Measurements from ENCODE around the gene CEP72. TPM values are rescaled to one million over a fixed set of nuclear protein-coding genes. Genes with fewer than 3 reads are reported as not detected.
A peak's percentile ranks its signal among the peaks of the same experiment; 100 is the strongest.
"Not testable (repeated sequence)": the region's sequence is repeated elsewhere in the genome, so short reads cannot be mapped to it uniquely, and the experiment has no call there.

Gene CEP72
- total RNA-seq, 1 experiment from 2014 or later = 24.8 TPM

DNA sequence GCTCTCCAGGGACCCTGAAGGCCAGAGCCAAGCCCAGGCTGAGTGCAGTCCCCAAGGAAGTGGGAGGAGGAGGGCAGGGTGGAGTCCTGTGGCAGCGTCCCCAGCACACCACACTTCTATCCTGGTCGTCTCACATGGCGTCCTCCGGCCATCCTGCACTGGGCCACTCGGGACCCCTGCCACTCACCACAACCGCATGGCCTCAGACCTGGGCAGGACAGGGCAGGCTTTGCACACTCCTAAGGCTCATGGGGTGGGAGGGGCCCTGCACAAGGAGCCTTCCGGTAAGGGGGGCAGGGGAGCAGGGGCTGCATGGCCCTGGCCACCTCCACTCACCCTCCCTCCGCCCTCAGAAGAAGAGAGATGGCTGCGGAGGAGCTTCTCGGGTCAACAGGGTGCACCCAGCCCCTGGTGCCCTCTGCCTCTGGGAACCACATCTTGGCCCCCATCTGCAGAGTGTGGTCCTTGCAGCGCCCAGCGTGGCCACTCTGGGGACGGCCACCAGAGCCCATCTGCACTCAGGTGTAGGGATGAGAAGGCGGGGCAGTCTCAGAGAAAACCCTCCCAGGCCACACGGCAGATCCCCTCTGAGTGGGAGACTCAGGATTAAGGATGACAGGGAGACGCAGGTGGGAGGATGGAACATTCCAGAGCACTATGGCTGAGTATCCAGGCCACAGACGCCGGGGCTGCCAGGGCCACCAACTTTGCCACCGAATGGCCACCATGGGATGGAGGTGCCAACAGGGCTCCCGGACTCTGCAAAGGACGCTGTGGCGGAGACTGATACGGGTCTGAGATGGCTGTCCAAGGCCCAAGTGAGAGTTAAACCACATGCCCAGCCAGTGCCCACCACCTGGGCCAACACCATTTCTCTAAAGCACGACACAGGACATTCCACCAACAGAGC, 73.4 kb downstream of the CEP72 start:
- H3K4me2 ChIP-seq (ENCODE audit: insufficient read depth, insufficient read length, low read length) = no peak overlapping the region
- no peak overlapping the region for H3K27ac Mint-ChIP-seq
- H3K9me3 Mint-ChIP-seq = no peaks in the 10 kb centered on the region
- H3K56ac ChIP-seq (ENCODE audit: insufficient read length, low read depth, low read length) = no peak overlapping the region
- H3K4me3 Mint-ChIP-seq = no peak overlapping the region
- H4K8ac ChIP-seq (replicated peaks; ENCODE audit: insufficient read length, low read depth, low read length) = no peak overlapping the region
- no peaks in the 10 kb centered on the region for H3K36me3 Mint-ChIP-seq (ENCODE audit: insufficient read depth in 1 of 3, low read depth in 3 of 3)
- H3K4me1 Mint-ChIP-seq = no peaks in the 10 kb centered on the region
- no peak overlapping the region for H2BK120ac ChIP-seq (ENCODE audit: low read depth, low read length, poor library complexity, severe bottlenecking)
- no peak overlapping the region for H2BK15ac ChIP-seq (ENCODE audit: low read depth, low read length)
- DNase-seq = peak; percentile 22
- H3K27ac ChIP-seq (ENCODE audit: insufficient read length, low read depth, low read length) = no peak overlapping the region
- H3K23me2 ChIP-seq (ENCODE audit: insufficient read length, low read depth, low read length, poor library complexity, severe bottlenecking) = no peaks in the 10 kb centered on the region
- H4K20me1 ChIP-seq (ENCODE audit: control insufficient read depth, insufficient read depth, insufficient read length) = no peaks in the 10 kb centered on the region
- no peak overlapping the region for H3K9ac ChIP-seq (ENCODE audit: extremely low read depth, insufficient read length, low read length)
- peak overlapping the region; percentile 56; the same call in 1 of the 2 replicates for H3K14ac ChIP-seq (ENCODE audit: insufficient read depth, low read length)
- H2AK5ac ChIP-seq (ENCODE audit: insufficient read length, low read length) = no peak overlapping the region
- H3K23ac ChIP-seq (ENCODE audit: insufficient read length, low read depth, low read length) = no peak overlapping the region
- H3K79me1 ChIP-seq (ENCODE audit: insufficient read depth, low read depth, low read length, poor library complexity, severe bottlenecking) = no peaks in the 10 kb centered on the region
- WGBS (ENCODE audit: extremely low coverage, insufficient read length, low lambda C conversion rate) = no CpG with 5 or more reads among the region's 24 CpGs
- H2BK12ac ChIP-seq (ENCODE audit: insufficient read length, low read depth, low read length) = no peak overlapping the region
- H3K27me3 ChIP-seq (ENCODE audit: insufficient read depth, low read length) = no peaks in the 10 kb centered on the region
- no peaks in the 10 kb centered on the region for H3K9me3 ChIP-seq (ENCODE audit: control insufficient read depth, low read depth, low read length)
- H2BK5ac ChIP-seq (ENCODE audit: insufficient read length, low read length) = no peak overlapping the region
- no peak overlapping the region for H2BK20ac ChIP-seq (ENCODE audit: low read depth, low read length, poor library complexity, severe bottlenecking)
- no peak overlapping the region for H4K91ac ChIP-seq (ENCODE audit: insufficient read length, low read depth, low read length)
- H3K4ac ChIP-seq (ENCODE audit: low read depth, low read length) = no peak overlapping the region
- no peak overlapping the region for H2AFZ ChIP-seq (ENCODE audit: low read length)
- no peak overlapping the region for H4K5ac ChIP-seq (ENCODE audit: insufficient read length, low read depth, low read length)
- no peak for TF ChIP-seq CTCF (conservative IDR thresholded peaks at IDR 0.05)
- H3K27me3 Mint-ChIP-seq (ENCODE audit: low read depth) = peaks cover 41% of the 10 kb centered on the region
- H3K4me1 ChIP-seq (ENCODE audit: insufficient read depth, low read length) = no peaks in the 10 kb centered on the region
- H3K79me2 ChIP-seq (ENCODE audit: insufficient read depth, low read length) = no peaks in the 10 kb centered on the region
- H3K18ac ChIP-seq (ENCODE audit: insufficient read length, low read depth, low read length) = no peak overlapping the region
- H3T11ph ChIP-seq (ENCODE audit: low read length) = no peak overlapping the region

DNA sequence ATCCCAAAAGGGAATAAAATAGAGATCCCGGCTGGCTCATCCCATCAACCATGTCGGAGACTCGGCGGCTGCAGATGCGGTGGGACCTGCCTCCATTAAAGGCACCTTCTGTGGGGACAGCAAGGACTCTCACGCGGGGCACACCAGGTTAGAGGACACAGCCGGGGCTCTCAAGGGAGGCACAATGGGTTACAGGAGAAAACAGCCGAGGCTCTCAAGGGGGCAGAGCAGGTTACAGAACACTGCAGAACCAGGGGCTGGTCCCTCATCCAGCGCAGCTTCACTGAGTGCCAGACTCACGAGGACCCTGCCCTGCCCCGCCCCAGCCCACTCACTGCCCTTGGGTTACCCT, 74.0 kb downstream of the CEP72 start:
- H3K79me1 ChIP-seq (ENCODE audit: insufficient read depth, low read depth, low read length, poor library complexity, severe bottlenecking); H3K4me2 ChIP-seq (ENCODE audit: insufficient read depth, insufficient read length, low read length); H2BK12ac ChIP-seq (ENCODE audit: insufficient read length, low read depth, low read length); H3K23ac ChIP-seq (ENCODE audit: insufficient read length, low read depth, low read length); H3K4ac ChIP-seq (ENCODE audit: low read depth, low read length); H2BK5ac ChIP-seq (ENCODE audit: insufficient read length, low read length); H2AK5ac ChIP-seq (ENCODE audit: insufficient read length, low read length); H3K27ac ChIP-seq (ENCODE audit: insufficient read length, low read depth, low read length); H4K5ac ChIP-seq (ENCODE audit: insufficient read length, low read depth, low read length); H3K36me3 Mint-ChIP-seq (ENCODE audit: insufficient read depth in 1 of 3, low read depth in 3 of 3); H3K18ac ChIP-seq (ENCODE audit: insufficient read length, low read depth, low read length); H3K4me1 ChIP-seq (ENCODE audit: insufficient read depth, low read length); H2BK20ac ChIP-seq (ENCODE audit: low read depth, low read length, poor library complexity, severe bottlenecking); H3T11ph ChIP-seq (ENCODE audit: low read length); H3K14ac ChIP-seq (ENCODE audit: insufficient read depth, low read length); H3K79me2 ChIP-seq (ENCODE audit: insufficient read depth, low read length); H4K8ac ChIP-seq (replicated peaks; ENCODE audit: insufficient read length, low read depth, low read length); H3K56ac ChIP-seq (ENCODE audit: insufficient read length, low read depth, low read length); H4K20me1 ChIP-seq (ENCODE audit: control insufficient read depth, insufficient read depth, insufficient read length); H4K91ac ChIP-seq (ENCODE audit: insufficient read length, low read depth, low read length); H3K27me3 ChIP-seq (ENCODE audit: insufficient read depth, low read length); H3K4me3 Mint-ChIP-seq; H3K9ac ChIP-seq (ENCODE audit: extremely low read depth, insufficient read length, low read length); H3K9me3 ChIP-seq (ENCODE audit: control insufficient read depth, low read depth, low read length); H3K9me3 Mint-ChIP-seq; DNase-seq; H3K23me2 ChIP-seq (ENCODE audit: insufficient read length, low read depth, low read length, poor library complexity, severe bottlenecking); H2AFZ ChIP-seq (ENCODE audit: low read length); H3K4me1 Mint-ChIP-seq; H3K27ac Mint-ChIP-seq; H2BK15ac ChIP-seq (ENCODE audit: low read depth, low read length); H2BK120ac ChIP-seq (ENCODE audit: low read depth, low read length, poor library complexity, severe bottlenecking): not testable (repeated sequence)
- WGBS (ENCODE audit: extremely low coverage, insufficient read length, low lambda C conversion rate) = no CpG with 5 or more reads among the region's 12 CpGs
- H3K27me3 Mint-ChIP-seq (ENCODE audit: low read depth) = peaks cover 36% of the 10 kb centered on the region

Data from H9 (cell line).